PC-3 (cell line): Measurements from ENCODE around the gene MBD6. TPM values are rescaled to one million over a fixed set of nuclear protein-coding genes. Genes with fewer than 3 reads are reported as not detected.

Experiments used
- ATAC-seq: fragments of 200-7000 bp; cut with Tn5 transposase; 2 replicates; pipeline ENCODE4 v1.9.1; 2020; ENCODE audit warnings: mild to moderate bottlenecking, moderate library complexity
- BruUV-seq: library from RNA; stranded (reverse); fragments of 400-500 nt; replicated peaks from 2 replicates; lab custom pipeline; 2021; lab: Mats Ljungman, UMichigan
- CTCF ChIA-PET: fragments of 300-600 bp; sonication (Branson Sonifier 250); formaldehyde crosslinking; loops from one replicate; lab custom pipeline; 2022; ENCODE audit warnings: antibody characterized with exemption; lab: Charles Lee
- POLR2A ChIA-PET: fragments of 300-600 bp; sonication (Branson Sonifier 250); formaldehyde crosslinking; loops from one replicate; lab custom pipeline; 2022; ENCODE audit warnings: antibody characterized with exemption; ENCODE audit not compliant: unreplicated experiment; lab: Charles Lee
- DNase-seq: peaks from one replicate; pipeline ENCODE4 v3.0.0-alpha.2; 2015
- H2AFZ ChIP-seq: fragments of 300-600 bp; sonication (generic); 2 replicates; pipeline ENCODE4 v1.6.0; 2016; ENCODE audit warnings: antibody characterized with exemption, low read length
- H3F3A ChIP-seq: fragments of 300-600 bp; sonication (generic); one replicate; pipeline ENCODE4 v1.6.0; 2017; ENCODE audit warnings: antibody characterized with exemption, low read length, control low read depth, mild to moderate bottlenecking; ENCODE audit not compliant: unreplicated experiment
- H3K27ac ChIP-seq: fragments of 300-600 bp; sonication (generic); 2 replicates; pipeline ENCODE4 v1.5.1; 2016; ENCODE audit warnings: mild to moderate bottlenecking, low read length
- H3K27me3 ChIP-seq: fragments of 300-600 bp; sonication (generic); 2 replicates; pipeline ENCODE4 v1.6.1; 2016; ENCODE audit warnings: low read length, mixed read lengths
- H3K36me3 ChIP-seq: fragments of 300-600 bp; sonication (generic); 2 replicates; pipeline ENCODE4 v1.6.1; 2016; ENCODE audit warnings: low read depth, mixed run types, low read length, mixed read lengths
- H3K4me1 ChIP-seq: fragments of 300-600 bp; sonication (generic); 2 replicates; pipeline ENCODE4 v1.5.1; 2016; ENCODE audit warnings: low read length; ENCODE audit not compliant: insufficient read depth
- H3K4me2 ChIP-seq: fragments of 300-600 bp; sonication (generic); 2 replicates; pipeline ENCODE4 v1.6.0; 2016; ENCODE audit warnings: low read length
- H3K4me3 ChIP-seq: fragments of 300-600 bp; sonication (generic); 2 replicates; pipeline ENCODE4 v1.5.1; 2016; ENCODE audit warnings: mild to moderate bottlenecking, low read length, mixed read lengths
- H3K79me2 ChIP-seq: fragments of 300-600 bp; sonication (generic); 2 replicates; pipeline ENCODE4 v1.6.1; 2017; ENCODE audit warnings: low read length, mixed read lengths
- H3K9ac ChIP-seq: fragments of 300-600 bp; sonication (generic); 2 replicates; pipeline ENCODE4 v1.6.0; 2016; ENCODE audit warnings: mild to moderate bottlenecking, low read length
- H3K9me2 ChIP-seq: fragments of 300-600 bp; sonication (generic); replicated peaks from 2 replicates; pipeline ENCODE4 v1.6.1; 2016; ENCODE audit warnings: mixed run types, low read length, mixed read lengths
- H3K9me3 ChIP-seq: fragments of 300-600 bp; sonication (generic); 2 replicates; pipeline ENCODE4 v1.6.1; 2016; ENCODE audit warnings: low read length, mixed read lengths
- H4K20me1 ChIP-seq: fragments of 300-600 bp; sonication (generic); 2 replicates; pipeline ENCODE4 v1.6.1; 2016; ENCODE audit warnings: low read length, mixed read lengths
- EZH2 ChIP-seq: fragments of 300-600 bp; sonication (generic); IDR thresholded peaks from one replicate; pipeline ENCODE4 v1.6.1; 2017; ENCODE audit warnings: antibody characterized with exemption, mild to moderate bottlenecking, low read length; ENCODE audit not compliant: unreplicated experiment
- EZH2phosphoT487 ChIP-seq: fragments of 300-600 bp; sonication (generic); IDR thresholded peaks from 2 replicates; pipeline ENCODE4 v1.6.1; 2018; ENCODE audit warnings: mild to moderate bottlenecking, antibody characterized with exemption, low read length, borderline replicate concordance
- intact Hi-C: fragments of 100-400 bp; cut with micrococcal nuclease; formaldehyde crosslinking; loops from 2 replicates; pipeline ENCODE4 v1.9.0; 2023
- total RNA-seq: library from RNA; depleted of rRNA; stranded (reverse); fragments of >200 nt; gene quantifications from 2 replicates; pipeline ENCODE4 v1.2.3, GENCODE V29; 2014
- TF ChIP-seq, protein P1 (sequence below): fragments of 300-600 bp; sonication (generic); conservative IDR thresholded peaks from 2 replicates; pipeline ENCODE4 v1.5.1; 2017; ENCODE audit warnings: antibody characterized with exemption, low read depth, mild to moderate bottlenecking, low read length

The MBD6 gene
- total RNA-seq, 1 experiment from 2014 or later: 13.2 TPM

DNA sequence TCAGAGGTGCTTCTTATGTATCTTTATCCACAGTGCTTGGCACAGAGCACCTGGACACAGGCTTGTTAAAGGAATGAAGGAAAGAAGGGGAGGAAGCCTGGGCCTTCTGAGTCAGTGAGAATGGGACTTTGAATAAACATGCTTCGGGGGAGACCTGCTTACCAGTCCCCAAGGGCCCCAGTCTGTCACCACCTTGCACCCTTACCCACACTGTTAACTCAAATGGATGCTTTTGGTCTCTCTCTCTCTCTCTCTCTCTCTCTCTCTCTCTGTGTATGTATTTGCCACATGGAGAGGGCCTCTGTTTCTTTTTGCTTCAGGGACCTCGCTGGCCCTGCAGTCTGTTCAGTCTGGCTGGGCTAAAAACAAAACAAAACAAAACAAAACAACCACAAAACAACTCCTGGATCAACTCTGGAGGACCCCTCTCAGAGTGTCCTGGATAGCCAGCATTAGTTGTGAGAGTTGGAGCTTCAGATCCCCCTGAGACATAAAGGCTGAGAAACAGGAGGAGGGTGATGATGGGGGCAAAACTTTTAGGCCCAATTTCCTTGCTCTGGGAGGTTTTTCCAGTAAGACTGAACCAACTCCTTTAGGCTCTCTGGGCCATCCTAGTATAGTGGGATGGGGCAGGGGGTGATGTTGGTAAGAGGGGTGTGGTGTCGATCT, 29.1 kb downstream of the MBD6 start:
- no peak overlapping the region for H3K27ac ChIP-seq

DNA sequence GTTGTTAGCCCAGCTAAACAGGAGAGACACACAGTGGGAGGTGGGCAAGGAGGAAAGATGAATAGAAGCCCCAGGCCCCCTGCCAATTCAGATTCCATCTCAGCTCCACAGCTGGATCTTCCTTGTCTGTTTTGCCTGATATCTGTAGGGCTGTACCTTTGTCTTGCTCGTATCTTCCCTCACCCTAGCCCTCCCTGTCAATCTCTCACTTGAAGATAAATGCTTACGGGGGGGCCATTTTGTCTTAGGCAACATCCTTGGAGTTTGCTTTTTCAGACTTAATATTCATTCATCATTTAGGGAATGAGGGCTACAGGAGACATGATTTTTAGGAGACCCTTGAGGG, 29.7 kb downstream of the MBD6 start:
- no TSS peak for BruUV-seq
- no peak overlapping the region for H3K4me2 ChIP-seq
- CTCF ChIA-PET: no interaction called here

More for the DNA sequence above, 29.1 kb downstream of the MBD6 start:
- Histone ChIP-seq H3K27me3 (no peaks in the 10 kb centered on the region), H3K9me3 (no peaks in the 10 kb centered on the region), H3K4me3 (no peak overlapping the region), H3K9me2 (no peaks in the 10 kb centered on the region), H2AFZ (no peak overlapping the region), H3K4me1 (peaks cover 3% of the 10 kb centered on the region; the same call in 1 of the 2 replicates), H3K9ac (no peak overlapping the region), H4K20me1 (no peaks in the 10 kb centered on the region), H3K36me3 (no peaks in the 10 kb centered on the region), H3K4me2 (no peak overlapping the region), H3F3A (no peaks in the 10 kb centered on the region), H3K79me2 (peaks cover 2% of the 10 kb centered on the region)
- no peak for ATAC-seq
- DNase-seq: no peak
- ChIA-PET CTCF (no interaction called here), POLR2A (no interaction called here)
- TF ChIP-seq, protein P1, sequence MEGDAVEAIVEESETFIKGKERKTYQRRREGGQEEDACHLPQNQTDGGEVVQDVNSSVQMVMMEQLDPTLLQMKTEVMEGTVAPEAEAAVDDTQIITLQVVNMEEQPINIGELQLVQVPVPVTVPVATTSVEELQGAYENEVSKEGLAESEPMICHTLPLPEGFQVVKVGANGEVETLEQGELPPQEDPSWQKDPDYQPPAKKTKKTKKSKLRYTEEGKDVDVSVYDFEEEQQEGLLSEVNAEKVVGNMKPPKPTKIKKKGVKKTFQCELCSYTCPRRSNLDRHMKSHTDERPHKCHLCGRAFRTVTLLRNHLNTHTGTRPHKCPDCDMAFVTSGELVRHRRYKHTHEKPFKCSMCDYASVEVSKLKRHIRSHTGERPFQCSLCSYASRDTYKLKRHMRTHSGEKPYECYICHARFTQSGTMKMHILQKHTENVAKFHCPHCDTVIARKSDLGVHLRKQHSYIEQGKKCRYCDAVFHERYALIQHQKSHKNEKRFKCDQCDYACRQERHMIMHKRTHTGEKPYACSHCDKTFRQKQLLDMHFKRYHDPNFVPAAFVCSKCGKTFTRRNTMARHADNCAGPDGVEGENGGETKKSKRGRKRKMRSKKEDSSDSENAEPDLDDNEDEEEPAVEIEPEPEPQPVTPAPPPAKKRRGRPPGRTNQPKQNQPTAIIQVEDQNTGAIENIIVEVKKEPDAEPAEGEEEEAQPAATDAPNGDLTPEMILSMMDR: no peak
- no peak for TF ChIP-seq EZH2phosphoT487
- TF ChIP-seq EZH2: no peak
- BruUV-seq: no TSS peak
- intact Hi-C loops: no loop called here

More for the DNA sequence above, 29.7 kb downstream of the MBD6 start:
- no peaks in the 10 kb centered on the region for H3K79me2 ChIP-seq
- H3K9me3 ChIP-seq: no peaks in the 10 kb centered on the region
- no peak overlapping the region for H2AFZ ChIP-seq
- no peaks in the 10 kb centered on the region for H3F3A ChIP-seq
- POLR2A ChIA-PET: no interaction called here
- no peaks in the 10 kb centered on the region for H4K20me1 ChIP-seq
- intact Hi-C loops: no loop called here
- no peak overlapping the region for H3K9ac ChIP-seq
- H3K4me3 ChIP-seq: no peak overlapping the region
- peaks cover 3% of the 10 kb centered on the region; the same call in 1 of the 2 replicates for H3K4me1 ChIP-seq
- DNase-seq: no peak
- H3K9me2 ChIP-seq: no peaks in the 10 kb centered on the region
- H3K27me3 ChIP-seq: no peaks in the 10 kb centered on the region
- ATAC-seq: no peak
- H3K36me3 ChIP-seq: no peaks in the 10 kb centered on the region
- TF ChIP-seq EZH2 (no peak), EZH2phosphoT487 (no peak)
- TF ChIP-seq, protein P1: no peak
- no peak overlapping the region for H3K27ac ChIP-seq
